A673 (cell line): ENCODE results near the gene SOX4.

Experiments
- CTCF ChIP-seq: fragments of 300-800, 200-600 bp; sonication (generic); conservative IDR thresholded peaks from 2 replicates; pipeline ENCODE4 v1.5.1; 2017; ENCODE audit warnings: low read depth, mild to moderate bottlenecking, antibody characterized with exemption, low read length, moderate library complexity, mixed read lengths
- EZH2 ChIP-seq: fragments of 200-600 bp; sonication (generic); IDR thresholded peaks from 2 replicates; pipeline ENCODE4 v1.6.1; 2017; ENCODE audit warnings: borderline replicate concordance, low read depth, mild to moderate bottlenecking, mixed read lengths, antibody characterized with exemption, low read length; ENCODE audit not compliant: poor library complexity, severe bottlenecking

DNA sequence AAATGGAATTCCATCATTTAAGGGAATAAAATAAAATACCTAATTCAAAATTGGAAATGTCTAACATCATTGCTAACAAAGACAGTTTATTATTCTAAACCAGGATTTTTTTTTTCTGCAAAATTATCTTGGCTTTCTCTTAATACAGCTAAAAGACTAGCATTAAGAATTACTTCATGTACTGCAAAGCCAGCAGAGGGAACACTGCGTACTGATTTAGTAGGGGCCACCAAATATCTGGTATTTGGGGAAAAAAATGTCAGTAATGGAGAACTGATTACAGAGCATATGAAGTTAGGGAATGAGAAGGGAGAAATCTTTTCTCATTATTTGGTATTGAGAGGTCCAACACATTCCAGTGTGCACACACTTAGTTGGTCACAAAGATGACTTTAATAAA is 3.2 kb upstream of the SOX4 start:
- TF ChIP-seq CTCF (0 out of 2 replicates have a peak, but pooled peaks have one; percentile 38), EZH2 (no peak)
